Coronary artery (tissue), 2 donors: ENCODE results near the gene EIF4E.

Experiments
- DNase-seq: peaks from one replicate; pipeline ENCODE4 v3.0.0-alpha.2; 2017; ENCODE audit warnings: low spot score
- H3K27ac ChIP-seq, 2 donors: fragments of 200-600 bp; sonication (generic); one replicate each; pipeline ENCODE4 v1.5.1; 2016 to 2019
- H3K4me3 ChIP-seq: fragments of 200-600 bp; sonication (generic); 2 replicates; pipeline ENCODE4 v1.5.1; 2016; ENCODE audit warnings: mild to moderate bottlenecking, moderate library complexity
- CTCF ChIP-seq: fragments of 200-600 bp; sonication (generic); IDR thresholded peaks from one replicate; pipeline ENCODE4 v1.5.1; 2019; ENCODE audit warnings: antibody characterized with exemption

Gene EIF4E

DNA sequence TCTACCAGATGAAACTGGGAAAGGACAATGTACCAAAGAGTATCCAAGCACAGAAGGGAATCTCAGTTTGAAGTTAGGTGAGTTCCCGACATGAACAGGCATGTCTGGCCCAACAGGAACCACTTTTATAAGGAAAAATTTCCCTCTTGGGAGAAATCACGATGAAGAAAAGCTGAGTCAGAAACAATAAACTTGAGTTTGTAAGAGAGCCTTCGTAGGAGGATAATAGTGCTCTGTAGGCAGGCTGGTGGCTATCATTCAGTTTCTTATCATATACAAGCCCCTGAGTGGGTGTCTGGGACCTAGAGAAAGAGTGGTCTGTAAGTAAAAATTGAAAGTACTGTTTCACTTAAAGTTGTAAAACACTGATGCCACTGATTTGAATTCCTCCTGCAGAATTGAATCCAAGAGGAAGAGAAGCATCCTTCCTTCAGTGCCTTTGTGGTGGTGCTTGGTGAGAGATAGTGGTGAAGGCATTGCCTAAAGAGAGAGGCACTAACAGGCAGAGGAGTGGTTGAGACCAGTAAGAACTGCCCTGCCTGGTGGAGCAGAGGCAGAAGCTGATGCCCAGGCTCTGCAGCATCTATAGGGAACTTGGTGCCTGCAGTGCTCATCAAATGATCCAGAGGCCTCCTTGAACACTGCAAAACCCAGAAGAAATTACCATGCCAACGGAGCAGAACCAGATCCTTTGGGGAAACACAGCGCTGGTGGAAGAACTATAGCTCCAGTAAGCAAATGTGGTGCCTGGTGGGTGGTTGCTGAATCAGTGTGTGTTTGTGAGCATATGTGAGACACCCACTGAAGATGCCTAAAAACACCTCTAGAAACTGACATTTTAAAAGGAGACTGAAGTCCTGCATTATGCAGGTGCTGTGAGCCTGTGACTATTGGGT, 34.9 kb upstream of the EIF4E start:
- H3K27ac ChIP-seq, result no peak overlapping the region
- no peak for DNase-seq
- no peak overlapping the region for H3K4me3 ChIP-seq
- no peak for TF ChIP-seq CTCF

DNA sequence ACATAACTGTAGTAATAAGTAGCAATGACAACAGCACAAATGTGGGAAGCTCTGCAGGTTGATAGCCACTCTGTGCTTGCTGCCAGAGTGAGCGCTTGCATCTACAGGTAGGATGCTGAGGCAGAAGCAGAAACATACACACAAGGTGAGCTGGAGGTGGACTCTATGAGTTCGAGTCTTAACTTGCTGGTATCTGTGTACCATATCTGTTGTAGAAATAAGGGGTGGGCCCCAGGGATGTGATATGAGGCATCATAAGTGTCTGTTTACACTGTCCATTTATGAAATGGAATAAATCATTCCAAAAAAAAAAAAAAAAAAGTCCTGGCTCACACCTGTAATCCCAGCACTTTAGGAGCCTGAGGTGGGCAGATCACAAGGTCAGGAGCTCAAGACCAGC, 32.8 kb upstream of the EIF4E start:
- no peak overlapping the region for H3K27ac ChIP-seq
- no peak overlapping the region for H3K4me3 ChIP-seq
- no peak for TF ChIP-seq CTCF
- no peak for DNase-seq

- TF ChIP-seq CTCF, result no peak
- DNase-seq, result no peak
- no peak overlapping the region for H3K4me3 ChIP-seq
- no peak overlapping the region for H3K27ac ChIP-seq
Measured at GRCh38 chr4:98959411-98959810, 30.5 kb upstream of the EIF4E start.

DNA sequence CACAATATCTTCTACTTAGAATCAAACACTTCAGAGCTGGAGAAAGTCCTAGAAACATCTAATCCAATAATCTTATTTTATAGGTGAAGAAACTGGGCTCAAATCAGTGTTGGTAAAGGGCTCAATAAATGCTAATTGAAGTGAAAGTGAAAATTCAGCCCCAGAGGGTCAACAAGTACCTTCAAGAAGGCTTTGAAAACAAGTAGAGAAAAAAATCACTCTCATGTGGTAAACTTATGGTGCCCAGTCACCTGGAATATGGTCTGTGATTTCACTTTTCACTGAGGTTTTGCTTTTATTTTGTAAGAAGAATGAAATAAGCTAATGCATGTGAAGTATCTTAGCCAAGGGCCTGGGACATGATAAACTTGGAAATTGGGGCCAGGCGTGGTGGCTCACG, 29.1 kb upstream of the EIF4E start:
- no peak for TF ChIP-seq CTCF
- H3K27ac ChIP-seq, result no peak overlapping the region
- DNase-seq, result no peak
- no peak overlapping the region for H3K4me3 ChIP-seq

DNA sequence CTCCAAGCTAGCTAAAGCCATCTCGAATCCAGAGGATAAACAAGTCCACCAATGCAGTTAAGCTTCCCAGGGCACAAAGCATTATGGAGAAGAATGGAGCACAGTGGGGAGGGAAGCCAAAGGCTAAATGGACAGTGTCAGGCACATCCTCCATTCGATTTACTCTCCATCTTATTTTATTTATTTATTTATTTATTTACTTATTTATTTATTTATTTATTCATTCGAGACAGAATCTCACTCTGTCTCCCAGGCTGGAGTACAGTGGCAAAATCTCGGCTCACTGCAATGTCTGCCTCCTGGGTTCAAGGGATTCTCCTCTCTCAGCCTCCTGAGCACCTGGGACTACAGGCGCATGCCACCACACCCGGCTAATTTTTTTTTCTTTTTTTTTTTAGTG, 26.3 kb upstream of the EIF4E start:
- no peak overlapping the region for H3K27ac ChIP-seq
- DNase-seq, result no peak
- H3K4me3 ChIP-seq, result no peak overlapping the region
- TF ChIP-seq CTCF, result no peak

- Histone ChIP-seq H3K27ac (no peak overlapping the region), H3K4me3 (no peak overlapping the region)
- no peak for DNase-seq
- TF ChIP-seq CTCF, result no peak
Measured at GRCh38 chr4:98951710-98952109, 22.8 kb upstream of the EIF4E start.

DNA sequence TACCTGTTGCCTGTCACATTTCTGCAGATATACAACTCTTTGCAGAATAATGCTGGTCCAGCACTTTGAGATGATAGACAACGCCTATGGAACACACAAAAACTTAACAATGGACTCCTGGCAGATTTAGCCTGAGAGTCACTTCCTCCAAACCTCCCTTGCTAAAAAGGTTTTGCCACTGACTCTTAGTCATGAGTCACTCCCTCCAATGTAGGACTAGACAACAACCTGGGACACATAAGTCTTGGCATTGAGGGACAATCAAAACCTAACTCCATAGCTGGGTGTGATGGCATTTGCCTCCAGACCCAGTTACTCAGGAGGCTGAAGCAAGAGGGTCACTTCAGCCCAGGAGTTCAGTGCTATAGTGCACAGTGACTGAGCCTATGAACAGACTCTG, 22.0 kb upstream of the EIF4E start:
- no peak overlapping the region for H3K27ac ChIP-seq
- DNase-seq, result no peak
- TF ChIP-seq CTCF, result no peak
- H3K4me3 ChIP-seq, result no peak overlapping the region
